Ishikawa (cell line): ENCODE data around the gene CDHR3.

Experiments used
- CEBPB ChIP-seq: IDR thresholded peaks from 2 replicates; pipeline ENCODE4 v1.6.1; 2012
- CREB1 ChIP-seq: IDR thresholded peaks from 2 replicates; pipeline ENCODE4 v1.6.1; 2012; ENCODE audit warnings: low read depth
- EGR1 ChIP-seq: IDR thresholded peaks from 2 replicates; pipeline ENCODE4 v1.6.1; 2012
- EP300 ChIP-seq: IDR thresholded peaks from 2 replicates; pipeline ENCODE4 v1.6.1; 2012; ENCODE audit warnings: borderline replicate concordance
- FOXM1 ChIP-seq: IDR thresholded peaks from 2 replicates; pipeline ENCODE4 v1.6.1; 2012; ENCODE audit warnings: low read depth, borderline replicate concordance
- NFIC ChIP-seq: IDR thresholded peaks from 2 replicates; pipeline ENCODE4 v1.6.1; 2012
- RAD21 ChIP-seq: IDR thresholded peaks from 2 replicates; pipeline ENCODE4 v1.6.1; 2012; ENCODE audit warnings: low read depth
- TAF1 ChIP-seq: IDR thresholded peaks from 2 replicates; pipeline ENCODE4 v1.6.1; 2012; ENCODE audit warnings: low read depth, mild to moderate bottlenecking
- TCF12 ChIP-seq: IDR thresholded peaks from 2 replicates; pipeline ENCODE4 v1.6.1; 2012; ENCODE audit warnings: low read depth
- TEAD4 ChIP-seq: IDR thresholded peaks from 2 replicates; pipeline ENCODE4 v1.6.1; 2012
- YY1 ChIP-seq: IDR thresholded peaks from 2 replicates; pipeline ENCODE4 v1.6.1; 2012; ENCODE audit warnings: low read depth
- ZBTB7A ChIP-seq: IDR thresholded peaks from 2 replicates; pipeline ENCODE4 v1.6.1; 2012; ENCODE audit warnings: low read depth
- TF ChIP-seq, protein P1 (sequence below): IDR thresholded peaks from 2 replicates; pipeline ENCODE4 v1.6.1; 2012
- TF ChIP-seq, protein P2 (sequence below): IDR thresholded peaks from 2 replicates; pipeline ENCODE4 v1.6.1; 2012; ENCODE audit warnings: low read depth, mild to moderate bottlenecking
- TF ChIP-seq, protein P3 (sequence below): IDR thresholded peaks from 2 replicates; pipeline ENCODE4 v1.6.1; 2012

CDHR3 gene

DNA sequence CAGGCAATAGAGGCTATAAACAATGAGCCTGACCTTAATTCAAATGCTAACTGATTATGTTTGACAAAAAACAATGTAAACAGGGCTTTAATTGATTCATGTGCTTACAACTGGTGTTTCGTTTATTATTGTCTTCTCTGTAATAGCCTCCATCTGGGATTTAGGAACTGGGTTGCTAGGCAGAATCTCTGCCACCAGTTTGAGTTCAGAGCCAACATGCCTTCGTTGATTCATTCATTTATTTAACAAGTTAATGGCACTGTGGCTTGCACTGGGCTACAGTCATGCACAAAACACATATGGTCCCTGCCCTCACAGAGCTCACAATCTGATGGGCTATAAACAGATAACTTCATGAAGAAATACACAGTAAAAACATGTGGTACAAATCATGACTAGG is 19.6 kb upstream of the CDHR3 start:
- no peak for TF ChIP-seq CEBPB
- TF ChIP-seq CREB1: no peak
- TF ChIP-seq TEAD4: no peak
- TF ChIP-seq EGR1: no peak
- no peak for TF ChIP-seq NFIC
- TF ChIP-seq, protein P1, sequence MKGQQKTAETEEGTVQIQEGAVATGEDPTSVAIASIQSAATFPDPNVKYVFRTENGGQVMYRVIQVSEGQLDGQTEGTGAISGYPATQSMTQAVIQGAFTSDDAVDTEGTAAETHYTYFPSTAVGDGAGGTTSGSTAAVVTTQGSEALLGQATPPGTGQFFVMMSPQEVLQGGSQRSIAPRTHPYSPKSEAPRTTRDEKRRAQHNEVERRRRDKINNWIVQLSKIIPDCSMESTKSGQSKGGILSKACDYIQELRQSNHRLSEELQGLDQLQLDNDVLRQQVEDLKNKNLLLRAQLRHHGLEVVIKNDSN: no peak
- TF ChIP-seq EP300: no peak
- no peak for TF ChIP-seq TAF1
- TF ChIP-seq YY1: no peak
- TF ChIP-seq RAD21: no peak
- TF ChIP-seq FOXM1: no peak
- no peak for TF ChIP-seq ZBTB7A
- no peak for TF ChIP-seq TCF12
- TF ChIP-seq, protein P2, sequence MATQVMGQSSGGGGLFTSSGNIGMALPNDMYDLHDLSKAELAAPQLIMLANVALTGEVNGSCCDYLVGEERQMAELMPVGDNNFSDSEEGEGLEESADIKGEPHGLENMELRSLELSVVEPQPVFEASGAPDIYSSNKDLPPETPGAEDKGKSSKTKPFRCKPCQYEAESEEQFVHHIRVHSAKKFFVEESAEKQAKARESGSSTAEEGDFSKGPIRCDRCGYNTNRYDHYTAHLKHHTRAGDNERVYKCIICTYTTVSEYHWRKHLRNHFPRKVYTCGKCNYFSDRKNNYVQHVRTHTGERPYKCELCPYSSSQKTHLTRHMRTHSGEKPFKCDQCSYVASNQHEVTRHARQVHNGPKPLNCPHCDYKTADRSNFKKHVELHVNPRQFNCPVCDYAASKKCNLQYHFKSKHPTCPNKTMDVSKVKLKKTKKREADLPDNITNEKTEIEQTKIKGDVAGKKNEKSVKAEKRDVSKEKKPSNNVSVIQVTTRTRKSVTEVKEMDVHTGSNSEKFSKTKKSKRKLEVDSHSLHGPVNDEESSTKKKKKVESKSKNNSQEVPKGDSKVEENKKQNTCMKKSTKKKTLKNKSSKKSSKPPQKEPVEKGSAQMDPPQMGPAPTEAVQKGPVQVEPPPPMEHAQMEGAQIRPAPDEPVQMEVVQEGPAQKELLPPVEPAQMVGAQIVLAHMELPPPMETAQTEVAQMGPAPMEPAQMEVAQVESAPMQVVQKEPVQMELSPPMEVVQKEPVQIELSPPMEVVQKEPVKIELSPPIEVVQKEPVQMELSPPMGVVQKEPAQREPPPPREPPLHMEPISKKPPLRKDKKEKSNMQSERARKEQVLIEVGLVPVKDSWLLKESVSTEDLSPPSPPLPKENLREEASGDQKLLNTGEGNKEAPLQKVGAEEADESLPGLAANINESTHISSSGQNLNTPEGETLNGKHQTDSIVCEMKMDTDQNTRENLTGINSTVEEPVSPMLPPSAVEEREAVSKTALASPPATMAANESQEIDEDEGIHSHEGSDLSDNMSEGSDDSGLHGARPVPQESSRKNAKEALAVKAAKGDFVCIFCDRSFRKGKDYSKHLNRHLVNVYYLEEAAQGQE: no peak

DNA sequence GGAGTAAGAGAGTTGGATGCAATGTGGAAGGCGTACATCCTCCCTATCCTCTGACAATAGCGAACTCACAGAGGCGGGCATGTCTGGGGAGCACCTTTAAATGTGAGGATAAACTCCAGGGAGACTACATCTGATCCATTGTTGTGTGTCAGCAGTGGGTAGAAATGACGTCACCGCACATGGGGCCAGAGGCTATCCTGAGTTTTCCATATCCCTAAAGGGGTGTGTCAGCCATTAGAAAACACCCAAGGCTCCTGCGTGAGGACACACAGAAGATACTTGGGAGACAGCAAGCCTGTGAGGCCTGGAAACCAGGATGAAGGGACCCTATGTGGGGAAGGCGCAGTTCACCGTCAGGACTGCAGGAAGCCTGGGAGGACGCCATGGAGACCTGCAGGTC is 17.2 kb upstream of the CDHR3 start:
- no peak for TF ChIP-seq NFIC
- no peak for TF ChIP-seq FOXM1
- TF ChIP-seq RAD21: no peak
- TF ChIP-seq, protein P1: no peak
- no peak for TF ChIP-seq TCF12
- no peak for TF ChIP-seq TAF1
- TF ChIP-seq EP300: no peak
- no peak for TF ChIP-seq ZBTB7A
- TF ChIP-seq, protein P2: no peak
- no peak for TF ChIP-seq TEAD4
- no peak for TF ChIP-seq CEBPB
- TF ChIP-seq, protein P3, sequence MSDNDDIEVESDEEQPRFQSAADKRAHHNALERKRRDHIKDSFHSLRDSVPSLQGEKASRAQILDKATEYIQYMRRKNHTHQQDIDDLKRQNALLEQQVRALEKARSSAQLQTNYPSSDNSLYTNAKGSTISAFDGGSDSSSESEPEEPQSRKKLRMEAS: no peak
- no peak for TF ChIP-seq YY1
- TF ChIP-seq EGR1: no peak
- no peak for TF ChIP-seq CREB1

DNA sequence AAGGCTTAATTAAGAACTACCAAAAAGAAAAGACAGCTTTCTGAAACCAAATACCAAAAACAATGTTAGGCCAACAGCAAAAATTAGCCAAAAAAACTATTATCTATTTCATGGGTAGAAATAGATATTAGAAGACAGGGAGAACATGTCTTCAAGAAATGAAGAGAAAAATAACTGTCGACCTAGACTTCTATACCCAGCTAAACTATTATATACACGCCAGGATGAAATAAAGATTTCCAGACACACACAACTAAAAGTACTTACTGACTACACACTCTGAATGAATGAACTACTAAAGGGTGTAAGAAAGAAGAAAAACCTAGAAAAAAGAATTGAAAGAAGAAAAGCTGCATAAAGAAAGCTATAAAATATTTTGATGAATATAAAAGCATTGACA is 11.5 kb upstream of the CDHR3 start:
- no peak for TF ChIP-seq TCF12
- TF ChIP-seq, protein P2: no peak

DNA sequence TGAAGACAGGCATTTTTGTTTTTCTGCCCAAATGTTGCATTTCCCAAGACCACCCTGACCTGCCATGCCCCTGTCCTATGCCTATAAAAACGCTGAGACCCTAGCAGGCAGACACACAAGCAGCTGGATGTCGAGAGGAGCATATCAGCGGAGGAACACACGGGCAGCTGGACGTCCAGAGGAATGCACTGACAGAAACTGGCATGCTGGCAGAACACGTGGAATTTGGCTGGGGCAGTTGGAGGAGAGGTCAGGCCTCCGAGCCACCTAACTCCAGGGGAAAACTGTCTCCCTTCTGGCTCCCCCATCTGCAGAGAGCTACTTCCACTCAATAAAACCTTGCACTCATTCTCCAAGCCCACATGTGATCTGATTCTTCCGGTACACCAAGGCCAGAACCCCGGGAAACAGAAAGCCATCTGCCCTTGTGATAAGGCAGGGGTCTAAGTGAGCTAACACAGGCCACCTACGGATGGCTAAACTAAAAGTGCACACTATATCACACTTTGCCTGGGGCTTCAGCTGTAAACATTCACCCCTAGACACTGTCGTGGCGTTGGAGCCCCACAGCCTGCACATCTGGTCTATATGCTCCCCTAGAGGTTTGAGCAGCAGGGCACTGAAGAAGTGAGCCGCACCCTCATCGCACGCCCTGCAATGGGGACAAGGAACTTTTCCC is 10.0 kb upstream of the CDHR3 start:
- TF ChIP-seq EGR1: no peak
- TF ChIP-seq TCF12: no peak
- TF ChIP-seq TAF1: no peak
- TF ChIP-seq YY1: no peak
- TF ChIP-seq, protein P2: no peak
- TF ChIP-seq CREB1: no peak
- TF ChIP-seq FOXM1: no peak
- TF ChIP-seq NFIC: no peak
- TF ChIP-seq, protein P1: no peak
